ENCODE measurements around the gene USE1. TPM values are rescaled to one million over a fixed set of nuclear protein-coding genes. Genes with fewer than 3 reads are reported as not detected.

USE1 gene
- total and polyA plus RNA-seq, 9 of the 15 experiments (the other 6 are each of a cell fraction or from before 2014, with no cell fraction given), result 17.3 to 52.4 (median 34.0) TPM

DNA sequence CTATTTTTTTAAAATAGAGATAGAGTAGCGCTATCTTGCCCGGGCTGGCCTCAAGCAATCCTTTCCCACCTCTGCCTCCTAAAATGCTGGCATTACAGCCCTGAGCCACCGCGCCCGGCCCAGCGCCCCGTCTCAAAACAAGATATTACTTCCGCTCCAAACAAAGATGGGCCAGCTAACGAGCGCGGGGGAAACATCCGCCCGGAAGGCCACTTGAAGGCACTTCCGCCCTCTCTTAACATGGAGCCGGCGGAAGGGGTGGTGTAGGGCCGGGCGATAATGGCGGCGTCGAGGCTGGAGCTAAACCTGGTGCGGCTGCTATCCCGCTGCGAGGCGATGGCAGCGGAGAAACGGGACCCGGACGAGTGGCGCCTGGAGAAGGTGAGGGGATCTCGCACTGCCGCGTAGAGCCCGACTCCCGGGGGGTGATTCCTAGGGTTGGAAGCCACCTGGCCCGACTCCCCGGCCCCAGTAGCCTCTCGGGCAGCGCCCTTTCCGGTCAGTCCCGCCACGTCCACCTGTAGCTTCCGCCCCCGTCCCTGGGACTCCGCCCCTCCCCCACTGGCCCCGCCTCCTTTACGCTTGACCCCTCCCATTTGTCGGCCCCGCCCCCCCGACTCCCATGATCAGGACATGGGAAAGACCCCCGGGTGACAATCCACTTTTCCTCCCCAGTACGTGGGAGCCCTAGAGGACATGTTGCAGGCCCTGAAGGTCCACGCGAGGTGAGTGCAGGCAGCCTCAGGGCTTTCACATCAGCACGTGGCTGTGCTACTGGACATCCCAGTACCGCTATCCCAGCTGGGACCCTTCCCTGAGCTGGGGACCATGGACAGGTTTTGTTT is at the start of gene USE1 (continued):
- TF ChIP-seq HLTF (IDR thresholded peaks at IDR 0.05) (peak; percentile 52; the same call in 1 of the 2 replicates), KDM1A (IDR thresholded peaks at IDR 0.05) (no peak), TAF15 (IDR thresholded peaks at IDR 0.05; ENCODE audit: low read depth, low read length) (no peak), OTX1 (CRISPR knock-in tag; IDR thresholded peaks at IDR 0.05) (0 out of 2 replicates have a peak, but pooled peaks have one; percentile 34), RAD21 (CRISPR knock-in tag; conservative IDR thresholded peaks at IDR 0.05 in 1 of 2, IDR thresholded peaks at IDR 0.05 in 1 of 2) (no peak; a peak in 1 of 4 replicates), SMARCE1 (IDR thresholded peaks at IDR 0.05) (no peak), RFX7 (CRISPR knock-in tag; IDR thresholded peaks at IDR 0.05) (no peak), NFE2L1 (tag; IDR thresholded peaks at IDR 0.05; ENCODE audit: borderline replicate concordance, low read depth) (no peak), POLR2G (IDR thresholded peaks at IDR 0.05; ENCODE audit: low read depth, low read length) (peak; percentile 98), CREM (IDR thresholded peaks at IDR 0.05; ENCODE audit: low read depth) (peak; percentile 71), ESRRB (CRISPR knock-in tag; IDR thresholded peaks at IDR 0.05; ENCODE audit: borderline replicate concordance) (no peak), FOXM1 (IDR thresholded peaks at IDR 0.05; ENCODE audit: low read depth) (no peak), FOXM1 (CRISPR knock-in tag; IDR thresholded peaks at IDR 0.05; ENCODE audit: low read depth) (peak; percentile 57; the same call in 1 of the 2 replicates)
- TF ChIP-seq, protein P1, sequence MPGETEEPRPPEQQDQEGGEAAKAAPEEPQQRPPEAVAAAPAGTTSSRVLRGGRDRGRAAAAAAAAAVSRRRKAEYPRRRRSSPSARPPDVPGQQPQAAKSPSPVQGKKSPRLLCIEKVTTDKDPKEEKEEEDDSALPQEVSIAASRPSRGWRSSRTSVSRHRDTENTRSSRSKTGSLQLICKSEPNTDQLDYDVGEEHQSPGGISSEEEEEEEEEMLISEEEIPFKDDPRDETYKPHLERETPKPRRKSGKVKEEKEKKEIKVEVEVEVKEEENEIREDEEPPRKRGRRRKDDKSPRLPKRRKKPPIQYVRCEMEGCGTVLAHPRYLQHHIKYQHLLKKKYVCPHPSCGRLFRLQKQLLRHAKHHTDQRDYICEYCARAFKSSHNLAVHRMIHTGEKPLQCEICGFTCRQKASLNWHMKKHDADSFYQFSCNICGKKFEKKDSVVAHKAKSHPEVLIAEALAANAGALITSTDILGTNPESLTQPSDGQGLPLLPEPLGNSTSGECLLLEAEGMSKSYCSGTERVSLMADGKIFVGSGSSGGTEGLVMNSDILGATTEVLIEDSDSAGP (CRISPR knock-in tag; IDR thresholded peaks at IDR 0.05), result no peak
- TF ChIP-seq, protein P2, sequence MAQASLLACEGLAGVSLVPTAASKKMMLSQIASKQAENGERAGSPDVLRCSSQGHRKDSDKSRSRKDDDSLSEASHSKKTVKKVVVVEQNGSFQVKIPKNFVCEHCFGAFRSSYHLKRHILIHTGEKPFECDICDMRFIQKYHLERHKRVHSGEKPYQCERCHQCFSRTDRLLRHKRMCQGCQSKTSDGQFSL (CRISPR knock-in tag; IDR thresholded peaks at IDR 0.05), result peak; percentile 66
- TF ChIP-seq, protein P2 (tag; IDR thresholded peaks at IDR 0.05), result no peak

Data from K562 (cell line).